ENCODE results near the gene RBP7.

GRCh38 chr1:9957726-9958125, 39.3 kb upstream of the RBP7 start:
- TF ChIP-seq POLR2AphosphoS5 (IDR thresholded peaks at IDR 0.05; ENCODE audit: low read depth, low read length) (no peak), CTCF (IDR thresholded peaks at IDR 0.05) (no peak), REST (IDR thresholded peaks at IDR 0.05; ENCODE audit: insufficient read depth in 1 of 2, low read depth in 2 of 2, low read length in 1 of 2) (no peak), SIN3A (IDR thresholded peaks at IDR 0.05; ENCODE audit: borderline replicate concordance, insufficient read depth, low read depth, low read length) (no peak), TCF7L2 (IDR thresholded peaks at IDR 0.05; ENCODE audit: low read depth, low read length) (no peak)

Measured in Panc1 (cell line).